Measurements from ENCODE around the gene PRR35. TPM values are rescaled to one million over a fixed set of nuclear protein-coding genes. Genes with fewer than 3 reads are reported as not detected.

PRR35 gene
- total and polyA plus RNA-seq, 12 donors, result not detected

- DNase-seq (no peak), ATAC-seq (no peak)
- Histone ChIP-seq H3K27me3 (no peaks in the 10 kb centered on the region), H3K36me3 (peaks cover 0 to 81% (median 24%) of the 10 kb centered on the region in 9 donors), H3K4me3 (no peak overlapping the region), H3K9me3 (no peaks in the 10 kb centered on the region), H3K27ac (no peak overlapping the region), H3K4me1 (no peaks in the 10 kb centered on the region)
- no peak for TF ChIP-seq CTCF (IDR thresholded peaks at IDR 0.05)
- intact Hi-C loops (cut with DNase I), result no loop called here
- 97 to 98% methylated on average over 11 of the region's 11 CpGs for WGBS, 2 donors
Measured at GRCh38 chr16:515939-516226, 44.3 kb upstream of the PRR35 start.

- Histone ChIP-seq H3K4me1 (no peaks in the 10 kb centered on the region), H3K36me3 (peaks cover 0 to 85% (median 24%) of the 10 kb centered on the region in 9 donors), H3K9me3 (no peaks in the 10 kb centered on the region), H3K27ac (no peak overlapping the region), H3K27me3 (no peaks in the 10 kb centered on the region), H3K4me3 (no peak overlapping the region)
- intact Hi-C loops (cut with DNase I), result no loop called here
- ATAC-seq (no peak), DNase-seq (no peak)
- no peak for TF ChIP-seq CTCF (IDR thresholded peaks at IDR 0.05)
- 94 to 96% methylated on average over 8 of the region's 8 CpGs for WGBS, 2 donors
Measured at GRCh38 chr16:516301-516700, 43.9 kb upstream of the PRR35 start.

GRCh38 chr16:518858-519257 is 41.3 kb upstream of the PRR35 start:
- no peak for TF ChIP-seq CTCF (IDR thresholded peaks at IDR 0.05)
- 87 to 90% methylated on average over 9 of the region's 9 CpGs for WGBS, 2 donors
- intact Hi-C loops (cut with DNase I), result no loop called here
- Histone ChIP-seq H3K4me1 (peaks cover 0 to under 1% (median 0%) of the 10 kb centered on the region in 9 donors), H3K4me3 (no peak overlapping the region), H3K9me3 (no peaks in the 10 kb centered on the region), H3K27ac (no peak overlapping the region), H3K27me3 (no peaks in the 10 kb centered on the region), H3K36me3 (peaks cover 0 to 73% (median 24%) of the 10 kb centered on the region in 9 donors)
- DNase-seq (no peak), ATAC-seq (peak in 2 of 8 donors; percentile 12 to 40)

GRCh38 chr16:519425-519824 is 40.8 kb upstream of the PRR35 start:
- H3K4me1 ChIP-seq, result peaks cover 0 to 6% (median 0%) of the 10 kb centered on the region in 9 donors
- H3K9me3 ChIP-seq, result no peaks in the 10 kb centered on the region
- intact Hi-C loops (cut with DNase I), result no loop called here
- peaks cover 0 to 67% (median 24%) of the 10 kb centered on the region in 9 donors for H3K36me3 ChIP-seq
- H3K27ac ChIP-seq, result no peak overlapping the region
- DNase-seq, result no peak
- H3K4me3 ChIP-seq, result no peak overlapping the region
- TF ChIP-seq CTCF (IDR thresholded peaks at IDR 0.05), result no peak
- ATAC-seq, result no peak
- H3K27me3 ChIP-seq, result no peaks in the 10 kb centered on the region
- WGBS, 2 donors, result 94% methylated on average over 19 of the region's 19 CpGs

Measured in heart right ventricle (tissue), 16 donors.